HepG2 (cell line): ENCODE data around the gene GRAP. TPM values are rescaled to one million over a fixed set of nuclear protein-coding genes. Genes with fewer than 3 reads are reported as not detected.

Experiments
- AFF4 ChIP-seq: sonication (generic); formaldehyde crosslinking; IDR thresholded peaks from 2 replicates; pipeline ENCODE4 v1.4.0; 2020; ENCODE audit warnings: missing genetic modification reagents
- FOXK1 ChIP-seq: sonication (generic); formaldehyde crosslinking; IDR thresholded peaks from 2 replicates; pipeline ENCODE4 v1.4.0; 2020; ENCODE audit warnings: low read depth, missing genetic modification reagents, borderline replicate concordance
- HHEX ChIP-seq: IDR thresholded peaks from 2 replicates; pipeline ENCODE4 v1.6.1; 2016; ENCODE audit warnings: control low read depth
- MYC ChIP-seq: sonication (generic); formaldehyde crosslinking; IDR thresholded peaks from 2 replicates; pipeline ENCODE4 v1.9.0; 2021; ENCODE audit warnings: missing genetic modification reagents, borderline replicate concordance
- NR2F2 ChIP-seq: IDR thresholded peaks from 2 replicates; pipeline ENCODE4 v1.6.1; 2012; ENCODE audit warnings: low read depth, inconsistent platforms, borderline replicate concordance
- PITX1 ChIP-seq: sonication (generic); formaldehyde crosslinking; IDR thresholded peaks from 2 replicates; pipeline ENCODE4 v1.5.1; 2020; ENCODE audit warnings: mild to moderate bottlenecking, missing genetic modification reagents
- POGZ ChIP-seq: sonication (generic); formaldehyde crosslinking; IDR thresholded peaks from 2 replicates; pipeline ENCODE4 v1.4.0; 2020; ENCODE audit warnings: mild to moderate bottlenecking, missing genetic modification reagents
- SP5 ChIP-seq: IDR thresholded peaks from 2 replicates; pipeline ENCODE4 v1.6.1; 2016; ENCODE audit warnings: low read depth, borderline replicate concordance
- TEAD3 ChIP-seq: optimal IDR thresholded peaks from 2 replicates; pipeline ENCODE3; 2016; ENCODE audit warnings: borderline replicate concordance
- TOE1 ChIP-seq: sonication (generic); formaldehyde crosslinking; IDR thresholded peaks from 2 replicates; pipeline ENCODE4 v1.4.0; 2020; ENCODE audit warnings: mild to moderate bottlenecking, missing genetic modification reagents
- ZBTB42 ChIP-seq: sonication (generic); formaldehyde crosslinking; IDR thresholded peaks from 2 replicates; pipeline ENCODE4 v1.5.0; 2020; ENCODE audit warnings: mild to moderate bottlenecking, missing genetic modification reagents
- ZNF275 ChIP-seq: sonication (generic); formaldehyde crosslinking; IDR thresholded peaks from 2 replicates; pipeline ENCODE4 v1.8.0; 2022; ENCODE audit warnings: missing genetic modification reagents, mild to moderate bottlenecking, inconsistent platforms, borderline replicate concordance
- ZNF441 ChIP-seq: sonication (generic); formaldehyde crosslinking; IDR thresholded peaks from 2 replicates; pipeline ENCODE4 v1.7.0; 2021; ENCODE audit warnings: missing genetic modification reagents, borderline replicate concordance
- ZNF468 ChIP-seq: sonication (generic); formaldehyde crosslinking; IDR thresholded peaks from 2 replicates; pipeline ENCODE4 v1.8.0; 2022; ENCODE audit warnings: mild to moderate bottlenecking, moderate library complexity, missing genetic modification reagents
- ZNF740 ChIP-seq: sonication (generic); formaldehyde crosslinking; IDR thresholded peaks from 2 replicates; pipeline ENCODE4 v1.4.0; 2020; ENCODE audit warnings: missing genetic modification reagents
- ZNF772 ChIP-seq: sonication (generic); formaldehyde crosslinking; IDR thresholded peaks from 2 replicates; pipeline ENCODE4 v1.5.0; 2020; ENCODE audit warnings: mild to moderate bottlenecking, missing genetic modification reagents
- ZSCAN12 ChIP-seq: sonication (generic); formaldehyde crosslinking; IDR thresholded peaks from 2 replicates; pipeline ENCODE4 v1.9.0; 2021; ENCODE audit warnings: mild to moderate bottlenecking, missing genetic modification reagents
- polyA plus RNA-seq, 8 experiments: library from polyadenylated mRNA; depleted of rRNA in 3 of 8; stranded (reverse) in 7 of 8; unstranded in 1 of 8; fragments of >200 nt; fragmentation: Illumina TruSeq in 4 of 8; extraction: Trizol in 4 of 8; gene quantifications; 2 replicates each; pipeline versions ENCODE4 v1.2.1 to v1.2.3, GENCODE V29; 2011 to 2016; ENCODE audit warnings: low read depth in 4 of 8, missing spikeins in 1 of 8, mixed read lengths in 1 of 8; ENCODE audit not compliant: insufficient read depth in 1 of 8
- total RNA-seq, 5 experiments: library from RNA; depleted of rRNA; stranded (reverse); fragments of >200 nt; fragmentation: Illumina TruSeq; extraction: Trizol; gene quantifications; 2 replicates each; pipeline ENCODE4 v1.2.3, GENCODE V29; 2016; ENCODE audit warnings: low read depth in 1 of 5
- TF ChIP-seq, protein P1 (sequence below): sonication (generic); formaldehyde crosslinking; IDR thresholded peaks from 2 replicates; pipeline ENCODE4 v1.9.0; 2022; ENCODE audit warnings: low read depth, missing genetic modification reagents
- TF ChIP-seq, protein P2 (sequence below): IDR thresholded peaks from 2 replicates; pipeline ENCODE4 v1.4.0; 2020; ENCODE audit warnings: mild to moderate bottlenecking, missing genetic modification reagents

GRAP gene
- total and polyA plus RNA-seq, 2 of the 13 experiments (the other 11 are each of a cell fraction or from before 2014, with no cell fraction given) = 0.77 to 1.7 TPM

DNA sequence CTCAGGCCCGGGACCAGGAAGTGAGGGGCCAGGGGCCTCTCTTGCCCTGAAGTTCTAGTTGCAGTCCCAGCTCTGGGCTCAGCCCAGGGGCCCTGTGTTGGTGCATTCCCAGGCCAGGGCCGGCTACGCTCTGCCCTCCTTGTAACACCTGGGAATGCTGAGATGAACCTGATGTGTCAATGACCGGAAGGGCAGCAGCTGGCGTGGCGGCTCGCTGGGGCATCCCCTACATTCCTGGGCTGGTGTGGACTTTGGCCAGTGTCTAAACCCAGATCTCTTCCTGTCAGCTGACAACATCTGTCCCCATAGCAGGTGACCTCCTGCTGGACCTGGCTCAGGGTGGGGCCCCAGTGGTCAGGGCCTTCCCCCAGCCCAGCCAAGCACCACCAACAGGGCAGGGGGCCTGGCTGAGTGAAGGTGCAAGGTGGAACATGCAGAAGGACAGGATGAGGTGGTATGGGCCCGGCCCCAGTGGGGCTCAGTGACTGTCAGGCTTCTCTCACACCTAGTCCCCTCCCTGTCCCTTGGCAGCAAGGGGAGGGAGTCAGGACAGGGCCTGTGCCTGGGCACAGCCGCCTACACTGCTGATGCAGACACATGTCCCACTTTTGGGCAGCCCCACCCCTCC lies 58.1 kb downstream of the GRAP start (continued):
- TF ChIP-seq AFF4 (CRISPR knock-in tag) (peak; percentile 77; the same call in 1 of the 2 replicates), TEAD3 (CRISPR knock-in tag) (peak; percentile 100), ZNF441 (peak; percentile 67; the same call in 1 of the 2 replicates), ZNF740 (CRISPR knock-in tag) (no peak), FOXK1 (peak; percentile 93), ZSCAN12 (CRISPR knock-in tag) (peak; percentile 38; the same call in 1 of the 2 replicates), ZNF468 (CRISPR knock-in tag) (no peak), PITX1 (peak; percentile 88), TOE1 (CRISPR knock-in tag) (no peak), ZNF772 (peak; percentile 93), MYC (CRISPR knock-in tag) (peak; percentile 94), ZBTB42 (CRISPR knock-in tag) (peak; percentile 100), ZNF275 (CRISPR knock-in tag) (peak; percentile 75; the same call in 1 of the 2 replicates), POGZ (CRISPR knock-in tag) (peak; percentile 90), SP5 (CRISPR knock-in tag) (peak; percentile 77), HHEX (CRISPR knock-in tag) (peak; percentile 71; the same call in 1 of the 2 replicates), NR2F2 (peak; percentile 78; the same call in 1 of the 2 replicates)
- TF ChIP-seq, protein P1, sequence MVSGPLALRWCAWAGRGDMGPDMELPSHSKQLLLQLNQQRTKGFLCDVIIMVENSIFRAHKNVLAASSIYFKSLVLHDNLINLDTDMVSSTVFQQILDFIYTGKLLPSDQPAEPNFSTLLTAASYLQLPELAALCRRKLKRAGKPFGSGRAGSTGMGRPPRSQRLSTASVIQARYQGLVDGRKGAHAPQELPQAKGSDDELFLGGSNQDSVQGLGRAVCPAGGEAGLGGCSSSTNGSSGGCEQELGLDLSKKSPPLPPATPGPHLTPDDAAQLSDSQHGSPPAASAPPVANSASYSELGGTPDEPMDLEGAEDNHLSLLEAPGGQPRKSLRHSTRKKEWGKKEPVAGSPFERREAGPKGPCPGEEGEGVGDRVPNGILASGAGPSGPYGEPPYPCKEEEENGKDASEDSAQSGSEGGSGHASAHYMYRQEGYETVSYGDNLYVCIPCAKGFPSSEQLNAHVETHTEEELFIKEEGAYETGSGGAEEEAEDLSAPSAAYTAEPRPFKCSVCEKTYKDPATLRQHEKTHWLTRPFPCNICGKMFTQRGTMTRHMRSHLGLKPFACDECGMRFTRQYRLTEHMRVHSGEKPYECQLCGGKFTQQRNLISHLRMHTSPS (CRISPR knock-in tag) = peak; percentile 99
- TF ChIP-seq, protein P2, sequence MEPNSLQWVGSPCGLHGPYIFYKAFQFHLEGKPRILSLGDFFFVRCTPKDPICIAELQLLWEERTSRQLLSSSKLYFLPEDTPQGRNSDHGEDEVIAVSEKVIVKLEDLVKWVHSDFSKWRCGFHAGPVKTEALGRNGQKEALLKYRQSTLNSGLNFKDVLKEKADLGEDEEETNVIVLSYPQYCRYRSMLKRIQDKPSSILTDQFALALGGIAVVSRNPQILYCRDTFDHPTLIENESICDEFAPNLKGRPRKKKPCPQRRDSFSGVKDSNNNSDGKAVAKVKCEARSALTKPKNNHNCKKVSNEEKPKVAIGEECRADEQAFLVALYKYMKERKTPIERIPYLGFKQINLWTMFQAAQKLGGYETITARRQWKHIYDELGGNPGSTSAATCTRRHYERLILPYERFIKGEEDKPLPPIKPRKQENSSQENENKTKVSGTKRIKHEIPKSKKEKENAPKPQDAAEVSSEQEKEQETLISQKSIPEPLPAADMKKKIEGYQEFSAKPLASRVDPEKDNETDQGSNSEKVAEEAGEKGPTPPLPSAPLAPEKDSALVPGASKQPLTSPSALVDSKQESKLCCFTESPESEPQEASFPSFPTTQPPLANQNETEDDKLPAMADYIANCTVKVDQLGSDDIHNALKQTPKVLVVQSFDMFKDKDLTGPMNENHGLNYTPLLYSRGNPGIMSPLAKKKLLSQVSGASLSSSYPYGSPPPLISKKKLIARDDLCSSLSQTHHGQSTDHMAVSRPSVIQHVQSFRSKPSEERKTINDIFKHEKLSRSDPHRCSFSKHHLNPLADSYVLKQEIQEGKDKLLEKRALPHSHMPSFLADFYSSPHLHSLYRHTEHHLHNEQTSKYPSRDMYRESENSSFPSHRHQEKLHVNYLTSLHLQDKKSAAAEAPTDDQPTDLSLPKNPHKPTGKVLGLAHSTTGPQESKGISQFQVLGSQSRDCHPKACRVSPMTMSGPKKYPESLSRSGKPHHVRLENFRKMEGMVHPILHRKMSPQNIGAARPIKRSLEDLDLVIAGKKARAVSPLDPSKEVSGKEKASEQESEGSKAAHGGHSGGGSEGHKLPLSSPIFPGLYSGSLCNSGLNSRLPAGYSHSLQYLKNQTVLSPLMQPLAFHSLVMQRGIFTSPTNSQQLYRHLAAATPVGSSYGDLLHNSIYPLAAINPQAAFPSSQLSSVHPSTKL (CRISPR knock-in tag) = peak; percentile 98
